ENCODE data around the gene PLXDC2.

DNA sequence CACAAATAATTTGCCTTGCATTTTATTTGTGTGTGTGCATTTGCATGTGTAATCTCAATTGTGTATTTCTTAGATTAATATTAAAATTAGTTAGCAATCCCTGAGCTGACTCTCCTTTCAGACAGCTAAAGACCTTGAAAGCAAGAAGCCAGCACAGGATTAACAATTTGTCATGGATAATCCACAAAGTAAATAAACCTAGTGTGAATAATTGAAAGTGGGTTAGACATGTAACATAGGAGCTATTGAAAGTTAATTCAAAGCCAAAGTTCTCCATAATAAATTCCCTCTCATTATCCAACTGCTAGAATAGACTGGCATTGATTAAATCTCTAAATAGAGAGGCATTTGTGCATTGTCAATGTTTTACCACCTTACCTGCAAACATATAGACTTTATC lies 326.1 kb downstream of the PLXDC2 start:
- TF ChIP-seq CTCF (IDR thresholded peaks at IDR 0.05) (no peak), POLR2AphosphoS5 (IDR thresholded peaks at IDR 0.05) (no peak), POLR2A (IDR thresholded peaks at IDR 0.05) (no peak)
